ENCODE results near the gene MORN5. TPM values are rescaled to one million over a fixed set of nuclear protein-coding genes. Genes with fewer than 3 reads are reported as not detected.

The MORN5 gene
- total RNA-seq, 6 experiments from 2014 or later: not detected

DNA sequence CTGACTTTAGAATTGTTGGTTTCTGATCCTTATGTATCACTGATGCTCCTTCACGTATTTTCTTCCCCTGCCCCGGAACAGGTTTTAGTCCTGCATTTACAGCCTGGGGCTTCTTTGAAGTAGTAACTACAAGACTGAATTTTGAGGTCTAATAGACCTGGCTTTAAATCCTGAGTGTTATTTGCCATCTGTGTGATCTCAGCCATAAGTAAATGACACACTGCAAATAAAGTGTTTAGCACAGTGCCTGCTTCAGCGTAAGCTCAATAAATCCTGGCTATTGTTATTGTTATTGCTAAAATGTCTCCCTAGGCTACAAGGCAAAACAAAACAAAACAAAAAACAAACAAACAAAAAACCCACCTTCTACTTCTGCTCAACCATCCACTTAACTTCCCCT, 84.6 kb downstream of the MORN5 start:
- Histone ChIP-seq H3K9me3 (no peaks in the 10 kb centered on the region), H3K4me1 (no peaks in the 10 kb centered on the region), H3K4me3 (no peak overlapping the region), H3K36me3 (peaks cover 6 to 78% (median 30%) of the 10 kb centered on the region in 4 donors), H3K27ac (no peak overlapping the region), H3K27me3 (no peaks in the 10 kb centered on the region)
- intact Hi-C loops (cut with DNase I): no loop called here
- ATAC-seq: no peak
- DNase-seq: no peak
- TF ChIP-seq, protein P1, sequence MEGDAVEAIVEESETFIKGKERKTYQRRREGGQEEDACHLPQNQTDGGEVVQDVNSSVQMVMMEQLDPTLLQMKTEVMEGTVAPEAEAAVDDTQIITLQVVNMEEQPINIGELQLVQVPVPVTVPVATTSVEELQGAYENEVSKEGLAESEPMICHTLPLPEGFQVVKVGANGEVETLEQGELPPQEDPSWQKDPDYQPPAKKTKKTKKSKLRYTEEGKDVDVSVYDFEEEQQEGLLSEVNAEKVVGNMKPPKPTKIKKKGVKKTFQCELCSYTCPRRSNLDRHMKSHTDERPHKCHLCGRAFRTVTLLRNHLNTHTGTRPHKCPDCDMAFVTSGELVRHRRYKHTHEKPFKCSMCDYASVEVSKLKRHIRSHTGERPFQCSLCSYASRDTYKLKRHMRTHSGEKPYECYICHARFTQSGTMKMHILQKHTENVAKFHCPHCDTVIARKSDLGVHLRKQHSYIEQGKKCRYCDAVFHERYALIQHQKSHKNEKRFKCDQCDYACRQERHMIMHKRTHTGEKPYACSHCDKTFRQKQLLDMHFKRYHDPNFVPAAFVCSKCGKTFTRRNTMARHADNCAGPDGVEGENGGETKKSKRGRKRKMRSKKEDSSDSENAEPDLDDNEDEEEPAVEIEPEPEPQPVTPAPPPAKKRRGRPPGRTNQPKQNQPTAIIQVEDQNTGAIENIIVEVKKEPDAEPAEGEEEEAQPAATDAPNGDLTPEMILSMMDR (IDR thresholded peaks at IDR 0.05): no peak
- 95% methylated on average over 3 of the region's 3 CpGs for WGBS (ENCODE audit: insufficient coverage, low coverage, low lambda C conversion rate, missing lambda C conversion rate)

DNA sequence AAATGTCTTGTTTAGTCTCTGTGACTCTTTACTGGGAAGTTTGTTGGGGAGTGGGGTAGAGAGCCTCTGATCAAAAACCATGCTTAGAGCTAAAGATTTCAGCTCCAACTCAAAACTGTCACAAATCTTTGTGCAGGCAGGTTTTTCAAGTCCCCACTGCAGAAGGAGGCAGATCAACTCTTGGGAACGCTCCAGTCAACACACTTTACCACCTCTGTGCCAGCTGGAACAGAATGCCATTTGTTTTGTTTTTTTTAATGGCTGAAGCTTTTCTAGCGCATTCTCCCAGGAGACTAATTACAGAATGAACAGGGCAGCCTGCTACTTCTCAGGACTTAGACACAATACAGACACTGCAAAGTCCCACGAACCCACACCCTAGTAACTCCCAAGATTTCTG, 87.0 kb downstream of the MORN5 start:
- Histone ChIP-seq H3K27ac (no peak overlapping the region), H3K27me3 (no peaks in the 10 kb centered on the region), H3K9me3 (no peaks in the 10 kb centered on the region), H3K4me1 (no peaks in the 10 kb centered on the region), H3K36me3 (peaks cover 0 to 78% (median 34%) of the 10 kb centered on the region in 4 donors), H3K4me3 (no peak overlapping the region)
- intact Hi-C loops (cut with DNase I): no loop called here
- TF ChIP-seq, protein P1 (IDR thresholded peaks at IDR 0.05): no peak
- no peak for TF ChIP-seq POLR2A (IDR thresholded peaks at IDR 0.05)
- ATAC-seq: no peak
- 88% methylated on average over 3 of the region's 3 CpGs for WGBS (ENCODE audit: insufficient coverage, low coverage, low lambda C conversion rate, missing lambda C conversion rate)
- DNase-seq: no peak

DNA sequence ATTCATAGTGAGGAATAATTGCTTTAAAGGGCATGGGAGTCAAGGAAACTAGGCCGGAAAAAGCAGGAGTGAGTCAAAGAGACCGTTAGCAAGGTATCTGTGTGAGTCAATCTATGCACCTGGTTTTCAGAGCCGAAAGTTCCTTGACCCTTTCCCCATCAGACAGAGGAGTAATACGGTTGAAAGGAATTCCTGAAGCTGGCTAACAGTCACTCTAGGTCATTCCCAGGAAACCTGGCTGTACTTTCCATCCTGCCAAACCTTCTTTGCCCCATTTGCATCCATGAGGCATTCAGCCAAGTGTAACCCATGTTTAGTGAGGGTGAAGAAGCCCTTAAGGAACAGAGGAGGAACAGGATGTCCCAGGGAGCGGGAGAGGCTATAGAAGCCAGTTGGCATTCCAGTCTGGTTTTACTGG, 88.7 kb downstream of the MORN5 start:
- Histone ChIP-seq H3K4me3 (no peak overlapping the region), H3K4me1 (no peaks in the 10 kb centered on the region), H3K27me3 (no peaks in the 10 kb centered on the region), H3K36me3 (peaks cover 0 to 63% (median 29%) of the 10 kb centered on the region in 4 donors), H3K9me3 (no peaks in the 10 kb centered on the region), H3K27ac (no peak overlapping the region)
- TF ChIP-seq, protein P1 (IDR thresholded peaks at IDR 0.05): no peak
- no peak for TF ChIP-seq POLR2A (IDR thresholded peaks at IDR 0.05)
- DNase-seq: no peak
- no peak for ATAC-seq
- intact Hi-C loops (cut with DNase I): no loop called here
- WGBS (ENCODE audit: insufficient coverage, low coverage, low lambda C conversion rate, missing lambda C conversion rate): 89% methylated on average over 4 of the region's 5 CpGs

Small RNA genes within 50 kb of the gene (microRNA-seq; reads per million reads assigned to microRNA genes)
- gene MIR4478: 0 reads per million in 2 donors

Small RNA genes within 50 kb of the gene (small RNA-seq; reads per million reads assigned to genes)
- gene MIR4478: 0 reads per million in 2 experiments

Other genes starting within 250 kb of the MORN5 start
- 1 to 10 TPM; 3.2 to 5.2 (median 4.1) TPM for gene TTLL11, start 66.6 kb upstream of the MORN5 start, total RNA-seq
- gene NDUFA8, start 129 bp upstream of the MORN5 start, total RNA-seq: 10 to 100 TPM; 27.3 to 43.9 (median 29.0) TPM
- under 1 TPM; 0.20 to 0.51 (median 0.32) TPM for gene LHX6, start 69.0 kb downstream of the MORN5 start, total RNA-seq
- gene RBM18, start 104.9 kb downstream of the MORN5 start, total RNA-seq: 1 to 10 TPM; 3.4 to 9.3 (median 8.7) TPM
- gene MRRF, start 105.0 kb downstream of the MORN5 start, total RNA-seq: 10 to 100 TPM; 17.4 to 34.0 (median 22.6) TPM
- 1 to 10 TPM; 1.7 to 3.6 (median 2.4) TPM for gene PTGS1, start 211.1 kb downstream of the MORN5 start, total RNA-seq